ENCODE measurements around the gene ARGLU1.

The ARGLU1 gene

DNA sequence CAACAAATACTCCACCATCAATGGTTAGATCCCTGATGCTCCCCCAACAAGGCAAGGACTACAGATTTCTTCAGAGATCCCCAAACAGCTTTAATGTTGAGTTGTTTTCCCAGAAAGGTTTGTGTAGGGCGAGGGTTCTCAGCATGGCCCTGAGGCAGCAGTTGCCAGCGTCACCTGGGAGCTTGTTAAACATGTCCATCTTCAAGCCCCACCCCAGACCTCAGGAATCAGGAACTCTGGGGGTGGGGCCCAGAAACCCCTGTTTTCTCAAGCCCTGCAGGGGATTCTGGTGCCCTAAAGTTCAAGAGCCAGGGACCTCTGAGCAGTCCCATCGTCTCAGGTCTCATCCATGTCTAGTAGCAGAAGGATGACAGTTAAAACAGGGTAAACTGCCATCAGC is 42.1 kb downstream of the ARGLU1 start:
- Histone ChIP-seq H3K27me3 (replicated peaks; ENCODE audit: control insufficient read depth, insufficient read depth, low read length) (no peaks in the 10 kb centered on the region), H3K4me3 (replicated peaks; ENCODE audit: low read depth, low read length) (no peak overlapping the region), H3K36me3 (ENCODE audit: control insufficient read depth, insufficient read depth, low read length) (no peaks in the 10 kb centered on the region)
- TF ChIP-seq, protein P1, sequence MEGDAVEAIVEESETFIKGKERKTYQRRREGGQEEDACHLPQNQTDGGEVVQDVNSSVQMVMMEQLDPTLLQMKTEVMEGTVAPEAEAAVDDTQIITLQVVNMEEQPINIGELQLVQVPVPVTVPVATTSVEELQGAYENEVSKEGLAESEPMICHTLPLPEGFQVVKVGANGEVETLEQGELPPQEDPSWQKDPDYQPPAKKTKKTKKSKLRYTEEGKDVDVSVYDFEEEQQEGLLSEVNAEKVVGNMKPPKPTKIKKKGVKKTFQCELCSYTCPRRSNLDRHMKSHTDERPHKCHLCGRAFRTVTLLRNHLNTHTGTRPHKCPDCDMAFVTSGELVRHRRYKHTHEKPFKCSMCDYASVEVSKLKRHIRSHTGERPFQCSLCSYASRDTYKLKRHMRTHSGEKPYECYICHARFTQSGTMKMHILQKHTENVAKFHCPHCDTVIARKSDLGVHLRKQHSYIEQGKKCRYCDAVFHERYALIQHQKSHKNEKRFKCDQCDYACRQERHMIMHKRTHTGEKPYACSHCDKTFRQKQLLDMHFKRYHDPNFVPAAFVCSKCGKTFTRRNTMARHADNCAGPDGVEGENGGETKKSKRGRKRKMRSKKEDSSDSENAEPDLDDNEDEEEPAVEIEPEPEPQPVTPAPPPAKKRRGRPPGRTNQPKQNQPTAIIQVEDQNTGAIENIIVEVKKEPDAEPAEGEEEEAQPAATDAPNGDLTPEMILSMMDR (IDR thresholded peaks at IDR 0.05; ENCODE audit: insufficient read depth, low read length, poor library complexity, severe bottlenecking), result no peak
- no peak for DNase-seq (ENCODE audit: extremely low read depth, insufficient read length)

DNA sequence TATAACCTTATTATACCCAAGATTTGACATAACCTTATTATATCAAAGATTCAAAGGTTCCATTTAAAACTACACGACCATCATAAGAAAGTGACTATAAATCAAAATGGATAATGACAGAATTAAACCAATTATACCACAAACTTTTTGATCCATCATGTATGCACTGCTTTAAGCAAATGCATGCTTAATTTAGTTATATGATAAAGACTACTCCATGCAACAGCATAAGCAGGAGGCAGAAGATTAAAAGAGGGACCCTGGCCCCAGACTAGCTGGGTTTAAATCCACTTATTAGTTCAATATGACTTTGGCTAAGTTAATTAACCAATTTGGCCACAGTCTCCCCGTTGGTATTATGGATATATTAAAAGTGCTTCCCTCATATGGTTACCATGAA is 43.8 kb downstream of the ARGLU1 start:
- TF ChIP-seq, protein P1 (IDR thresholded peaks at IDR 0.05; ENCODE audit: insufficient read depth, low read length, poor library complexity, severe bottlenecking), result no peak
- Histone ChIP-seq H3K36me3 (ENCODE audit: control insufficient read depth, insufficient read depth, low read length) (no peaks in the 10 kb centered on the region), H3K4me3 (replicated peaks; ENCODE audit: low read depth, low read length) (no peak overlapping the region), H3K27me3 (replicated peaks; ENCODE audit: control insufficient read depth, insufficient read depth, low read length) (no peaks in the 10 kb centered on the region)
- no peak for DNase-seq (ENCODE audit: extremely low read depth, insufficient read length)

DNA sequence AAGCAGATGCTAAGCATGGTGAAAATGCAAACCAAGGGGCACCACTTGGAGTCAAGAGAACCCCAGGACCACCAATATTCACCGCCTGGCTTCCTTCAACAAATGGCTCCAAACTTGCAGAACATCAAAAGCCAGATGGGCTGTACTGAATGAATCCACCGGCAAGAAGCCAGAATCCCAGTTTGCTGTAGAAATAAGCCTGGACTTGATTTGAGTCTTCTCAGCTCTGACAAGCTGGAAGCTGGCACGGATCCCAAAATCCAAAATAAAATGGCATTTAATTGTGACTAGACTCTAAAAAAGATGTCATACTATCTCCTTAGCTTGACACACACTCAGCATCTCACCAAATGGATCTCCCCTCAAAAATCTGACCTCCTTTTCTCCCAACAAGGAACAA is 44.4 kb downstream of the ARGLU1 start:
- H3K4me3 ChIP-seq (replicated peaks; ENCODE audit: low read depth, low read length), result no peak overlapping the region
- DNase-seq (ENCODE audit: extremely low read depth, insufficient read length), result no peak

DNA sequence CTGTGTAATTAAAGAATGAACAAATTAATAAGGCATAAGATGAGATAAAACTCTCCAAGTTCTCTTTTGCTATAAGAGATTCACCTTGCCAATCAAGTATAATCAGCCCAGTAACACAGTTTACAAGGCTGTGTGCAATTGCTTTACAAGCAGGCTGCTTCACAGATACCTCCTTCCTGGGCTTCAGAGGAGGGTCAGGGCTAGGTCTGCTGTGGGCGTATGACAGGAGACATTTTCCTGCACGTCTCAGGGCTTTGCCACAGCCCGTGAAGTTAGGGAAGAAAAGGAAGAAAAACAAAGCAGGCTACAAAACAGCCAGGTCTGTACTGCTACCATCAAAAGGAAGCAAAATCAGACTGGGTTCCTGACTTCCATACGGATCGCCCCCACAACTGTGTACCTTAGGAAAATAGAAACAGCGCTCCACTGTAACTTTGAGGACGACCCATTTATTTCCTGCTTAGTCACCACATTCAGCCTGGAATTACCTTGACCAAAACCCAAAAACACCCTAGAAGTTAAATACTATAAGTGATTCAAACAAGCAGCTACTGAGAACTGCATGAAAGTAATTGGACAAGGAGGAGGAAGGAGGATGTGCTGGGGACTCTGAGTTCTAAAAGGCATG is 44.9 kb downstream of the ARGLU1 start:
- TF ChIP-seq, protein P1 (IDR thresholded peaks at IDR 0.05; ENCODE audit: insufficient read depth, low read length, poor library complexity, severe bottlenecking), result no peak
- no peaks in the 10 kb centered on the region for H3K27me3 ChIP-seq (replicated peaks; ENCODE audit: control insufficient read depth, insufficient read depth, low read length)
- no peak for DNase-seq (ENCODE audit: extremely low read depth, insufficient read length)
- H3K4me3 ChIP-seq (replicated peaks; ENCODE audit: low read depth, low read length), result no peak overlapping the region
- no peaks in the 10 kb centered on the region for H3K36me3 ChIP-seq (ENCODE audit: control insufficient read depth, insufficient read depth, low read length)

More for the DNA sequence above, 44.4 kb downstream of the ARGLU1 start:
- Histone ChIP-seq H3K36me3 (ENCODE audit: control insufficient read depth, insufficient read depth, low read length) (no peaks in the 10 kb centered on the region), H3K27me3 (replicated peaks; ENCODE audit: control insufficient read depth, insufficient read depth, low read length) (no peaks in the 10 kb centered on the region)
- TF ChIP-seq, protein P1 (IDR thresholded peaks at IDR 0.05; ENCODE audit: insufficient read depth, low read length, poor library complexity, severe bottlenecking), result no peak

DNA sequence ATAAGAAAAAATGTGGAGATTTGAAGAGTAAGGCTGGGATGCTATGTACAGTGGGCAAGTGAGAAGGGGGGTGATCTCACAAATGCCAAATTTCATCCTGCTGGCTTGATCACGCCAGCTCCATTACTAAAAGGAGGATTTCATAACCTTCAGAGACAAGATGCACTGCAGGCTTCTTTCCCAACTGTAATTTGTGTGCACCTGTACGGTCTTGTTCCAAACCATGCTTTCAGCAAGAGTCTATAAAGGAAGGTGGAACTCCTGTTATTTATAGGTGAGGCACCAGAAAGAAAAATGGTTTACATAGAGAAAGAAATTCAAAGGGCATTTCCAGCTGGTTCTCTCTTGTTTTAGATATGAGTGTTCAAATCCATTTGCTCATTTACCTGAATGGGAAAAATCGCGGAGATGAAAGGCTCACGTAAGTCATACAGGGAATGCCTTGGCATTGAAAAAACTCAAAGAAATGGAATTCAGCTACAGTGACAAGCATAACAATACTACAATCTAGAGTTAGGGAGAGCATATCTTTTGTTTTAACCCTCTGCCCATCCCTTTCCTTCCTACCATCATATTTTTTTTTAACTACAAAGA is 45.7 kb downstream of the ARGLU1 start:
- TF ChIP-seq, protein P1 (IDR thresholded peaks at IDR 0.05; ENCODE audit: insufficient read depth, low read length, poor library complexity, severe bottlenecking), result no peak
- no peak for DNase-seq (ENCODE audit: extremely low read depth, insufficient read length)
- Histone ChIP-seq H3K27me3 (replicated peaks; ENCODE audit: control insufficient read depth, insufficient read depth, low read length) (no peaks in the 10 kb centered on the region), H3K4me3 (replicated peaks; ENCODE audit: low read depth, low read length) (no peak overlapping the region), H3K36me3 (ENCODE audit: control insufficient read depth, insufficient read depth, low read length) (no peaks in the 10 kb centered on the region)
